ENCODE data around the gene MGST3.
"Not testable (repeated sequence)": the region's sequence is repeated elsewhere in the genome, so short reads cannot be mapped to it uniquely, and the experiment has no call there.

The MGST3 gene

DNA sequence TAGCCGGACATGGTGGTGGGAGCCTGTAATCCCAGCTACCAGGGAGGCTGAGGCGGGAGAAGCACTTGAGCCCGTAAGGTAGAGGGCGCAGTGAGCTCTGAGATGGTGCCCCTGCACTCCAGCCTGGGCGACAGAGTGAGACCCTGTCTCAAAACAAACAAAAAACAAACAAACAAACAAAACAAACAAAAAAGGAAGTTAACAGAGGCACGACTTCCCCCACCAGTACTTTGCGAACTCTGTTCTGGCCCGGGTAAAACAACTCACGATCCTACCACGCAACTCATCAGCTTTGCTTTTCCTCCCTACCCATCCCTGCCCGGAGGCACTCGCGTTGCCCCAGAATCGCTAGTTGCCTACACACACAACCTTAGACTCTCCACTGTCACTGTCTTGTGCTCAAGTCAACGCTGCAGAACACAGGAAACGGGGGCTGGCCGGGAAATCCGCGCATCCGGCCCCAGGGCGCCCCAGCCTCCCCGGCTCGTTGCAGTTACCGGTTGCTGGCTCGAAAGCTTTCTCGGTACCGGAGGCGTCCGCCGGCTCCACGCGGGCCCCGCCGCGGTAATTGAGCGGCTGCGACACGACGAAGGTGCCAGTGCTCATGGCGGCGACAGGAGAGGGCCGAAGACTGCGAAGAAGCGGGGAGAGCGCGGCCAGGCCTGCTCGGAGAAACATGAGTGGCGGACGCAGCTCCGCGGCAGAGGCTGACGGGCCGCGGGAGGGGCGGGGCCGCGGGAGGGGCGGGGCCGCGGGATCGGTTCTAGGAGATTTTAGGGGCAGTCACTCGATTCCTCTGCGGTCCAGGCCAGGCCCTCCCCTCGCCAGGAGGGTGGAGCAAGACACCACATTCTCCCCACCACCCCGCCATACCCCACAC, 67.1 kb downstream of the MGST3 start, which contains the start of gene ALDH9A1:
ALDH9A1 (minus strand) TSS at position 682 of the 880 bp plus-strand sequence; CDS start at position 678, 4 bp downstream.
- peak; percentile 92 for DNase-seq (ENCODE audit: low spot score)

DNA sequence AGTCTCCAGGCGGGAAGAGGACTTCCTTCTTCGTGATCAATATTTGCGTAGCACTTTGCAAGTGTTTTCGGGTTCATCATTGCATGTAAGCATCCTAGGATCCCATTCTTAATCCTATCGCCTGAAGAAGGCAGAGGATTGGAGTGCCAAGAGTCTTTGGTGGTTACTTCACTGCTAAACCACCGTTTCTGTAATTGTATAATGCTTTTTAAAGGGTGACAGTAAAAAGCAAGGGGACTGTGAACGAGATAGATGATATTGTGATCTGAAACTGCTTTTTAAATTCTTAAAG, 67.7 kb downstream of the MGST3 start:
- DNase-seq (ENCODE audit: low spot score): no peak

DNA sequence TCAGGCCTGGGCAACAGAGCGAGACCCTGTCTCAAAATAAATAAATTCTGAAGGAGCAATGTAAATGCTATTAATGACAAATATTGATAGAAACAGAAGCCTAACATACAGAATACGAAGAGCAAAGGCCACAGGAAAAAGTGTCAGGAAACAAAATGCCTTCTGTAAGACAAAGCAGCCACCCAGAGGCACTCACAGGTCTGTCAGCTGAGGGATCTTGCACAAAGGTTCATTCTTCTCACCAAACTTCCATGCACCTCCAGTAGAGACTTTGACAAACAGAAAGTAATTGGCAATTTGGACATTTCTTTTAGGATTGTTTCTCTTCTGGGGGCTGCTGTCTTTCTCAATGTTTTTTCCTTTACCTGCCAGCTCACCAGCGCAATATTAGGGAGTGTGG, 68.5 kb downstream of the MGST3 start:
- DNase-seq (ENCODE audit: low spot score): no peak

DNA sequence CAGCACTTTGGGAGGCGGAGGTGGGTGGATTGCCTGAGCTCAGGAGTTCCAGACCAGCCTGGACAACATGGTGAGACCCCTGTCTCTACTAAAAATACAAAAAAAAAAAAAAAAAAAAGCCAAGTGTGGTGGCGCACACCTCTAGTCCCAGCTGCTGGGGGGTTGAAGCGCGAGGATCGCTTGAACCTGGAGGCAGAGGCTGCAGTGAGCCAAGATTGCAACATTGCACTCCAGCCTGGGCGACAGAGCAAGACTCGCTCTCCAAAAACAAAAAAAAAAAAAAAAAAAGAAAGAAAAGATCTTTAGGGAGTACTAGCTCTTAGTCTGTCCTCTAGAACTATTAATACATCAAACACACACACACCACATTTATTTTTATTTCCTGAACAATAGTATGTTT, 70.9 kb downstream of the MGST3 start:
- not testable (repeated sequence) for DNase-seq (ENCODE audit: low spot score)

DNA sequence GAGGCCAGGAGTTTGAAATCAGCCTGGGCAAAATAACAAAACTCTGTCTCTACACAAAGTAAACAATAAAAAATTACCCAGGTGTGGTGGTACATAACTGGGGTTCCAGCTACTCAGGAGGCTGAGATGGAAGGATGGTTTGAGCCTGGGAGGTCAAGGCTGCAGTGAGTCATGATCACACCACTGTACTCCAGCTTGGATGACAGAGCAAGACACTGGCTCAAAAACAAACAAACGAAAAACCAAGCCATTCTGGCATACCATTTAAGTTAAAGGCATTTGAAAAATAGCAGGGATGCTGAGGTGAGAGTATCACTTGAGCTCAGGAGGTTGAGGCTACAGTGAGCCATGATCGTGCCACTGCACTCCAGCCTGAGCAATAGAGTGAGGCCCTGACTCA, 72.6 kb downstream of the MGST3 start:
- no peak for DNase-seq (ENCODE audit: low spot score)
